ENCODE measurements around the gene MMAB.

MMAB gene

DNA sequence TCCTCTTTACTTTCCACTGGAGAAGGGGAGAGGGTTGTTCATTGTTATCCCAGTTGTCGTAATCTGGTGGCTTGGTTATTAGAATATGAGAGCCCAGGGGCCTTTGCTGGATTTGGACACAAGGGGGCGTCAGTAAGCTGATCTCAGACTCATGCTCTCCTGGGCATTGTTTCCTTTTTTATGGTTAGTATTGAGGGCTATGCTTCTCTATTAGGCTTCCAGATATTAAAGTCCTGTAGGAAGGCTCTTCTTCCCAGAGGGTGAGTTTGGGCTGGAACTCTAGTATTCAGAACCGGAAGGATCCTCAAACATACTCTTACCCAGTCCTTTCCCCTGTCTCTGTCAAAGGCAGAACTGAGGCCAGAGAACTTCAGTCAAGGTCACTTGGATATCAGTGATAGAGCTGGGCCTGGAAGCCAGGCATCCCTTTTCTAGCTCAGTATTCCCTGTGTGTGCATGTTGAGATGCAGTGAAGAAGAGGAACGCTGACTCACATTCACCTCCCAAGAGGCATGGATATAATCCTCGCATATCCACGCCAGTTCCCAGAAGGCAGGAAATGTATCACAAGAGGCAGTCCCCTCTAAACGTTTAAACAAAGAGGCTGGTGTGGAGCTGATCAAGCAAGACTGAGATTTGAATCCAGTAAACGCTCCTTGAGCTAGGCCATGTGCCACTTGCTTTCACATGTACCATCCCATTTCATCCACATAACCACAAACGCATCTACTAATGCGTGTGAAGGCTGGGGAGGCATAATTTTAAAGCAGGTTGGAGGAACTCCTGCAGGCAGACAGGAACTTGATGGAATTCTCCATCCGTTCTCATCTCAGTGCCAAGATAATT, 54.3 kb downstream of the MMAB start:
- TF ChIP-seq TAF1 (IDR thresholded peaks at IDR 0.05; ENCODE audit: borderline replicate concordance, insufficient read depth, low read length) (no peak), SIN3A (IDR thresholded peaks at IDR 0.05; ENCODE audit: borderline replicate concordance, insufficient read depth, low read length) (no peak), FOXP2 (optimal IDR thresholded peaks at IDR 0.05; ENCODE audit: borderline replicate concordance, extremely low read depth, extremely low read length, insufficient read depth) (no peak), POLR2AphosphoS5 (IDR thresholded peaks at IDR 0.05; ENCODE audit: low read depth, low read length) (no peak)
- TF ChIP-seq, protein P1, sequence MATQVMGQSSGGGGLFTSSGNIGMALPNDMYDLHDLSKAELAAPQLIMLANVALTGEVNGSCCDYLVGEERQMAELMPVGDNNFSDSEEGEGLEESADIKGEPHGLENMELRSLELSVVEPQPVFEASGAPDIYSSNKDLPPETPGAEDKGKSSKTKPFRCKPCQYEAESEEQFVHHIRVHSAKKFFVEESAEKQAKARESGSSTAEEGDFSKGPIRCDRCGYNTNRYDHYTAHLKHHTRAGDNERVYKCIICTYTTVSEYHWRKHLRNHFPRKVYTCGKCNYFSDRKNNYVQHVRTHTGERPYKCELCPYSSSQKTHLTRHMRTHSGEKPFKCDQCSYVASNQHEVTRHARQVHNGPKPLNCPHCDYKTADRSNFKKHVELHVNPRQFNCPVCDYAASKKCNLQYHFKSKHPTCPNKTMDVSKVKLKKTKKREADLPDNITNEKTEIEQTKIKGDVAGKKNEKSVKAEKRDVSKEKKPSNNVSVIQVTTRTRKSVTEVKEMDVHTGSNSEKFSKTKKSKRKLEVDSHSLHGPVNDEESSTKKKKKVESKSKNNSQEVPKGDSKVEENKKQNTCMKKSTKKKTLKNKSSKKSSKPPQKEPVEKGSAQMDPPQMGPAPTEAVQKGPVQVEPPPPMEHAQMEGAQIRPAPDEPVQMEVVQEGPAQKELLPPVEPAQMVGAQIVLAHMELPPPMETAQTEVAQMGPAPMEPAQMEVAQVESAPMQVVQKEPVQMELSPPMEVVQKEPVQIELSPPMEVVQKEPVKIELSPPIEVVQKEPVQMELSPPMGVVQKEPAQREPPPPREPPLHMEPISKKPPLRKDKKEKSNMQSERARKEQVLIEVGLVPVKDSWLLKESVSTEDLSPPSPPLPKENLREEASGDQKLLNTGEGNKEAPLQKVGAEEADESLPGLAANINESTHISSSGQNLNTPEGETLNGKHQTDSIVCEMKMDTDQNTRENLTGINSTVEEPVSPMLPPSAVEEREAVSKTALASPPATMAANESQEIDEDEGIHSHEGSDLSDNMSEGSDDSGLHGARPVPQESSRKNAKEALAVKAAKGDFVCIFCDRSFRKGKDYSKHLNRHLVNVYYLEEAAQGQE (IDR thresholded peaks at IDR 0.05; ENCODE audit: insufficient read depth in 1 of 2, low read depth in 2 of 2, low read length in 2 of 2), result no peak

DNA sequence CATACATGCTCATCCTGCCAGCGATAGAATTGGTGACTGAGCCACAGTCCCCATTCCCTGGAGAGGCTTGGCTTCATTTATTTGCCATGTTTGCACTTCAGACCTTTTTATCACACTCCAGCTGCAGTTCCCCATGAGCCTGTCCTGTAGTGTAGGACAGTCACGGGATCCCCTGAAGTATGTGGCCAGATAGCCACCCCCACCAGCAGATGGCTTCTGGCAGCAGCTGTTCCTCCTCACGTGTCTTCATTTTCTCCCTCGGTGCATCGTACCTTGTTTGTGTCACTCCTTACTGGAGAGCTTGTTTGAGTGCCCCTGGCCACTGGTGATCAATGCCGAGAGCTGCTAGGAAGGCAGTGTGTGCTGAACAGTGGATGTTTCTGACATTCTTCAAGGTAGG, 55.7 kb downstream of the MMAB start:
- TF ChIP-seq SIN3A (IDR thresholded peaks at IDR 0.05; ENCODE audit: borderline replicate concordance, insufficient read depth, low read length), result no peak
- no peak for TF ChIP-seq TAF1 (IDR thresholded peaks at IDR 0.05; ENCODE audit: borderline replicate concordance, insufficient read depth, low read length)
- TF ChIP-seq, protein P1 (IDR thresholded peaks at IDR 0.05; ENCODE audit: insufficient read depth in 1 of 2, low read depth in 2 of 2, low read length in 2 of 2), result no peak
- TF ChIP-seq FOXP2 (optimal IDR thresholded peaks at IDR 0.05; ENCODE audit: borderline replicate concordance, extremely low read depth, extremely low read length, insufficient read depth), result no peak
- TF ChIP-seq POLR2AphosphoS5 (IDR thresholded peaks at IDR 0.05; ENCODE audit: low read depth, low read length), result no peak

DNA sequence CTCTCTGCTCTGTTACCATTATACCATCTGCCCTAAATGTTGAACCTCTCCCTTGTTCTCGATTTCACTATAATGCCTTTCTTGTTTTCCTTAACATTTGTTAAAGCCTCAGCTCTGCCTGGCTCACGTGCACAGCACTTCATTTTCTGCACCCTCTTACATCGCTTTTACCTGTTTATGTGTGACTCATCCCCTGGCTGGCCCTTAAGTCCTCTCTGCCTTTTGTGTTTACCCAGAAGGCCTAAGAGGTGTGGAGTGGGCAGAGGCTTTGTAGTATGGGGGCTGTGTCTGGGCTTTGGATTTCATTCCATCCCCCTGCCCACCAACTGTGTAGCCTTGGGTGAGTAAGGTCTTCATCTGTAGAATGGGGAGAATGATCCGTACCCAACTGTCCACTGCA, 59.3 kb downstream of the MMAB start:
- TF ChIP-seq, protein P1 (IDR thresholded peaks at IDR 0.05; ENCODE audit: insufficient read depth in 1 of 2, low read depth in 2 of 2, low read length in 2 of 2), result no peak
- no peak for TF ChIP-seq FOXP2 (optimal IDR thresholded peaks at IDR 0.05; ENCODE audit: borderline replicate concordance, extremely low read depth, extremely low read length, insufficient read depth)
- no peak for TF ChIP-seq TAF1 (IDR thresholded peaks at IDR 0.05; ENCODE audit: borderline replicate concordance, insufficient read depth, low read length)
- no peak for TF ChIP-seq POLR2AphosphoS5 (IDR thresholded peaks at IDR 0.05; ENCODE audit: low read depth, low read length)
- TF ChIP-seq SIN3A (IDR thresholded peaks at IDR 0.05; ENCODE audit: borderline replicate concordance, insufficient read depth, low read length), result no peak

DNA sequence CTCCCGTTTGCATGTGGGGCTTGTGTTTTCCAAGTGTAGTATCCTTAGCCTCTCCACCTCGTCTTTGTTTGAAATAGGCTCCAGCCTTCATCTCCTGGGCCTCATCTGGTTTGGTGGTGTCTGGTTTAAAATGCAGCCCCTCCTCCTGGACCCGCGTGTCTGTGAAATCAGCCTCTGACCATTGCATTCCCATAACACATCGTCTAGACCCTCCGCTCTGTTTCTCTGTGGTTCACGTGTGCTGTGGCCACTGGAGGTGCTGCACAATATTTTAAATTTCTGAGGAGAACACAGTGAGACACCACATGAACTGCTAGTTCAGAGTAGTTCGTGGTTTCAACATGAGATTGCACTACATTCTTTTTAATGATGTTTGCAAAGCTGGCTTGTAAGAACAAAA, 60.3 kb downstream of the MMAB start:
- TF ChIP-seq FOXP2 (optimal IDR thresholded peaks at IDR 0.05; ENCODE audit: borderline replicate concordance, extremely low read depth, extremely low read length, insufficient read depth) (no peak), POLR2AphosphoS5 (IDR thresholded peaks at IDR 0.05; ENCODE audit: low read depth, low read length) (no peak), SIN3A (IDR thresholded peaks at IDR 0.05; ENCODE audit: borderline replicate concordance, insufficient read depth, low read length) (no peak), TAF1 (IDR thresholded peaks at IDR 0.05; ENCODE audit: borderline replicate concordance, insufficient read depth, low read length) (no peak)
- TF ChIP-seq, protein P1 (IDR thresholded peaks at IDR 0.05; ENCODE audit: insufficient read depth in 1 of 2, low read depth in 2 of 2, low read length in 2 of 2), result no peak
